ENCODE measurements around the gene EPHB1.
"Not testable (repeated sequence)": the region's sequence is repeated elsewhere in the genome, so short reads cannot be mapped to it uniquely, and the experiment has no call there.

The EPHB1 gene

DNA sequence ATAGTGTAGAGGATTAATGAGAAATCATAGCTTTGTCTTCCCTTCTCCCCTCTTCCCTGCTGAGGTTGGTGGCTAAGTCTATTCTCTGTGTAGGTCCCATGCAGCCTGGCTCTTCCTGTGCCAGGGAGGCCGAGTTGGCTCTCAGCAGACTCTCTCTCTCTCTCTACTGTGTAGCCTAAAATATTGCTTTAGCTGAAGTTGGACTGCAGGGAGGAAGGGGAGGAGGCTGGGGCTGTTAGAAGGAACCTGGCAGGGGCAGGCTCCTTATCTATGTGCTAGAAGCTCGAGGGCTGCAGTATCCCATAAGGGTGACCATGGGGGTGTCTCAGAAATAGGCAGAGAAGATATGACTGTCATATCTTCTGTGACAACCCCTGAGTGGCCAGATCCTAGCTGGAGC is 160.8 kb downstream of the EPHB1 start:
- DNase-seq (ENCODE audit: low read depth in 2 of 2): no peak

- DNase-seq (ENCODE audit: low read depth in 2 of 2): no peak
These were observed 161.3 kb downstream of the EPHB1 start for GRCh38 chr3:134956395-134956794.

DNA sequence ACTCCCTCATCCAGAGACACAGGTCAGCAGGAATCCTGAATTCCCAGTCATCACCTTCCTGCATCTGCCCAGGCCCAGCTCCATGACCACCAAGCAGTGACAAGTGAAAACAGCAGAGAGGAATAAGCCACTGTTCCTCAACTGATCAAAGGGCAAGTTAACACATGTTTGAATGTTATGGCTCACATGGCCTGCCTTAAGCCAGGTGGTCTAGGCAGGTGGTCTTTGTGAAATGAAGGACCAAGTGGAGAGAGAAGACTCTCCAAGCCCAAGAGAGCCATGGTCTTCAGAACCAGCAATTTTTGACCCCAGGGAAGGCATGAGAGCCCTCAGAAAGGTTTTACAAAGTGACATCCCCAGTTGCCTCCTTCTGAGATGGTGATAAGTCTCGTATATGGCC is 161.8 kb downstream of the EPHB1 start:
- no peak for DNase-seq (ENCODE audit: low read depth in 2 of 2)

DNA sequence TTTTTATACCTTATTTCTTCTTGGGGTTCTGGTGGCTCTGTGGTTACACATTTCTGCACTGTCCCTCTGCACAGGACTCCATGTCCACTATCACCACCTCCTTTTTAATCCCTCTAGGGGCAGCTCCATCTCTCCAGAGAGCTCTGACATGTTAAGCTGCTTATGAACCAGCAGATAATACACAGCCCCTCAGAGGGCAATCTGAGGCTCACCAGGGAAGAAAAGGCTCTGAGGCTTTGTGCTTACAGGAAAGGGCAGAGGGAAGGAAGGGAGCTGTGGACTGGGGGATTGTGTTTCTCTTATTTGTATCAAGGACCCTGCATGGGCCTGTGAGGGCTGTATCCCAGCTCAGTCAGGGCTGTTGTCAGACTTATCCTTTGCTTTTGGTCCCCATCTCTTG is 164.5 kb downstream of the EPHB1 start:
- no peak for DNase-seq (ENCODE audit: low read depth in 2 of 2)

DNA sequence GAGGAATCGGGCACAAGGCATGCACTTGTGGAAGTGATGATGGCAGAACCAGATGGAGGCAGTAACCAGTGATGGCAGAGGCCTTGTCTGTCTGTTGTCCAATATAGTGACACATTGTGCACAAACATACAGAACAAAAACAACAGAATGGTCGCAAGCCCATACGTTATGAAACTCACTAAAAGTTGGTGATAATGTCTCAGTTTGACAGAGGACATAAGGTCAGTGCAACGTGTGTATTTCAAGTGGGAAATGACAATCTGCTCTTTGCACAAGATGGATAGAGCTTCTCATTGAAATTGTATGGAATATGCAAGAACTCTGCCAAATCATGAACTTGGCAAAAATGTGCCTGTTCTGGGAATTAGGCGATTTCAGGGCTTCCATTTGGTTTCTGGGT is 169.2 kb downstream of the EPHB1 start:
- DNase-seq (ENCODE audit: low read depth in 2 of 2): no peak

DNA sequence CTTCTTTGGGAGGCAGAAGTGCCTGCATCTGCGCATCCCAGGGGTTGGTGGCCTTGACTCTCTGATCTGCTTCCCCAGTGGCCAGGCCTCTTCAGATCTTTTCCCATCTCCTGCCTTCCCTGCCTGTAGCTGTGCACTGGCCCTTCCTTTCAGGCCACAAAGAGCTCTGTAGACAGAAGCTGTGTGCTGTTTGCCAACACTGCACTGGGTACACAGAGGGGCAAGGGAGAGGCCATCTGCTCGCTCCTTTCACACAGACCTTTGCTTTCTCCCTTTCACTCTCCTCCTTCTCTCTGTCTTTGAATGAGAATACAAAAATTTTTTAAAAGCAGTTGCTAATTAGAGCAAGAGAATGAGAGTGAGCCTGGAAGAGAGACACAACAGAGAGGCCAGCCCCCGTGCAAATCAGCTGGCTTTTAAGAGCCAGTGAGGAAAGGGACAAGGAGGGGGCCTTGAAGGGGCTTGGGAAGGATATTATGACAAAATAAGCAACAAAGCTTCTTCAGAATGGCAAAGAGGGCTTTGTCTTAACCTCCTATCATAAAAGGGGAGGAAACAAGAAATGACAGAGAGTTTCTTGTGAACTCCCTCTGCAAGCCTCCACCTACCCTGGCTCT is 170.9 kb downstream of the EPHB1 start:
- no peak for DNase-seq (ENCODE audit: low read depth in 2 of 2)

GRCh38 chr3:134970895-134971294 is 175.8 kb downstream of the EPHB1 start:
- no peak for DNase-seq (ENCODE audit: low read depth in 2 of 2)

DNA sequence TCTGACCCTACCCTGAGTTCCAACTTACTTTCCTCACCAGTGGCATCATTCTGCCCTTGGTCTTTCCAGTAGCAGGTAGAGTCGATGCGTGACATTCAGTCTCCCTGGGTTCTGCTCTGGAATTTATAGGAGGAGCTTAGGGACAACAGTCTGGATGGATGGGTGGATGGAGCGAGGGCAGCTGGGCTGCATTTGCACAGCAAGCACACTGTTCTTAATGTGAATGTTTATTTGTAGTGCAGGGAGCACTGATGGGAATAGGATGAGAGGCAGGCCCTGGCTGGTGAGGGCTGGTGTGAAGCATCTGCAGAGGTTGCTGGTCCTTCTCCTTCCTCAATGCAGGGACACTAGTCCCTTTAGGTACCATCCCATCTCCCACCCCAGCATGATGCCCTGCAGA is 176.2 kb downstream of the EPHB1 start:
- no peak for DNase-seq (ENCODE audit: low read depth in 2 of 2)

DNA sequence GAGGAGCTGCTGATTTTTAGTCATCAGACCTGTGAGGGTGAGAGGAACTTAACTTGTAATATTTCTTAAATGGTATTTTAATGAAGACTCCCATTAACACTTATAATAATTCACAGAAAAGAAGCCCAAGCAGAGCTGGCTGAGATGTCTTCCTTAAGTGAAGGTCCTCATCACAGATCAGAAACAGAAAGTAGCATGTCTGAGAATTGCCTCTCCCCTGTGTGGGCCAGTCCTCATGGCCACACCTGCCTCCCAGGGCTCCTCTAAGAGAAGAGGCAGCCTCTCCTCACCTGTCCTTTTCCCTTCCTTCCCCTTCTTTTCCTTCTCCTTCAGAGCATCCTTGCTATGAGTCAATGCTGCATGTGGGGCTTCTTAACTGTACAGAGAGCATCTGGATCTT is 176.8 kb downstream of the EPHB1 start:
- not testable (repeated sequence) for DNase-seq (ENCODE audit: low read depth in 2 of 2)

GRCh38 chr3:134972836-134973455 is 177.9 kb downstream of the EPHB1 start:
- no peak for DNase-seq (ENCODE audit: low read depth in 2 of 2)

- DNase-seq (ENCODE audit: low read depth in 2 of 2): no peak
These were observed 179.6 kb downstream of the EPHB1 start for GRCh38 chr3:134974624-134975023.

- DNase-seq (ENCODE audit: low read depth in 2 of 2): no peak
These were observed 181.9 kb downstream of the EPHB1 start for GRCh38 chr3:134976948-134977347.

GRCh38 chr3:134978658-134979057 is 183.6 kb downstream of the EPHB1 start:
- no peak for DNase-seq (ENCODE audit: low read depth in 2 of 2)

DNA sequence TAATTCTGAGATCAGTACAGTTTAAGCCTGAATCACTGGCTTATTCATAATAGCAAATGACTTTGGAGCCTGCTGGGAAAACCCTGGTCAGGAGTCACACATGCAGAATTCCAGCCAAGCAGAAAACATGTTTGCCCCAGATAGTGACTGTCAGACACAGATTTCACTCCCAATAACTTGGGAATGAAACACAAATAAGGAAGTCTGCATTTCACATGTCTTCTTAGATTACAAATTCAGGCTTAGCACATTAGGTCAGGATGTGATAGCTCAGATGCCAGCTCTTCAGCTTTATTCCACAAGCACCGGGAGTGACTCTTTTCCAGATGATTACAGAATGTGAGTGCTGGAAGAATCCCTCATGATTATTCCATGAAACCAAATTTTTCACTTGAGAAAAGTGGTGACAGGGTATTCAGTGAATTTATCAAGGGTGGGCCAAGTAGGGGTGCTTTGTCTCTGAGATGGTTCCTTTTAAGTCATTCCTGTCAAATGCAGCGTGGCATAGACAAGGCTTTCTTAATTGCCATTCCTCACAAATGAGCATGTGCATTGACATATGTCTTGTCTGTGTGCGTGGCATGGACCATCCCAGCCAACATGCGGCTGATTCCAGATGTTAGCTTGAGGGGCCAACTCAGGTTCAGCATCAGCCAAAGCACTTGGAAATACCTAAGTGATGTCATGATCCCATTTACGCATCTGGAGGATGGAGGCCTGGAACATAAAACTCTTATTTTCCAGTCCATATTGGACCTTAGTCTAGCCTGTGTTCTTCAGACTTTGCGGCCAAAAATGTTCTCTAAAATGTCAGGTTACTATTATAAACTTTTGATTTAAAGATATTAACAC is 191.0 kb downstream of the EPHB1 start:
- DNase-seq (ENCODE audit: low read depth in 2 of 2): no peak

DNA sequence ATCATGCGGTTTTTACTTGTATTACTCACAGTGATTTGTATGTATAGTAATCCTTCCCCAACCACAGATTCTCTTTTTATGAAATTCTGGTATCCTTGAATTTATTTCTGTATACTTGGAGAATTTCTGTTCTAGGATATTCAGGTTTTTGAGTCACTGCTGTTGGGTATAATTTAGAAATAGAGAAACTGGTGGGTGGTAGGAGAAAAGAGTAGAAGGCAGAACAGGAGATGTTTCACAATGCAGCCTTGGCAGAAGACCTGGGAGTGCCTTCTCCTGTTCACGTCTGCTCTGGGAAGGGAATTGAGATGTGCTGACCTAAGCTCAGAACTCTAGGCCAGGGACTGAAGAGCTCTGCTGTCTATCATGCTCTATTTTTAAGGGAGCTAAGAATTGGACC is 193.6 kb downstream of the EPHB1 start:
- no peak for DNase-seq (ENCODE audit: low read depth in 2 of 2)

- no peak for DNase-seq (ENCODE audit: low read depth in 2 of 2)
These were observed 195.9 kb downstream of the EPHB1 start for GRCh38 chr3:134991003-134991402.

DNA sequence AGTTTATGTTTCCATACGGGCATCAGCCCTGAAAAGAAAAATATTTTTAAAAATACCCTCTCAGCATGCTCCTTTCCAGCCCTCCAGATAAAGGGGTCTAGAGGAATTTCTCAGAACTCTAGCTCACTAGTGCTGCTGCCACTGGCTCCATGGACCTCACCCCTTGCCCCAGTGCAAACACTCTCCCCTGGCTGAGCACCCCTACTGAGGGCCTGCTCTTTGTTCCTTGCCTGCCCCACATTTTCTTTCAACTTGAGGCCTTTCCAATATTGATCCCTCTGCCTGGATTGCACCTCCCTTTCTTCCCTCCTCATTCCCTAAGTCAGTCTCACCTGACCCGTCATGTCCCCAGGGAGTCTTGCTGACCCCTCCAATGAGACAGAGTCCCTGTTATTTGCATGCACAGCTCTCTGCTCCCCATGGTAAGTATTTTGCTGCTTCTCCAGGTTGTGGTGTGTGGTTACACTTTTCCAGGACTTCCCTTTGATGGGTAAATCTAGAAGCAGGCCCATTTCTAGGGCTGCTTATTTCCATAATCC is 196.5 kb downstream of the EPHB1 start:
- DNase-seq (ENCODE audit: low read depth in 2 of 2): no peak

- DNase-seq (ENCODE audit: low read depth in 2 of 2): no peak
These were observed 197.1 kb downstream of the EPHB1 start for GRCh38 chr3:134992180-134992579.

DNA sequence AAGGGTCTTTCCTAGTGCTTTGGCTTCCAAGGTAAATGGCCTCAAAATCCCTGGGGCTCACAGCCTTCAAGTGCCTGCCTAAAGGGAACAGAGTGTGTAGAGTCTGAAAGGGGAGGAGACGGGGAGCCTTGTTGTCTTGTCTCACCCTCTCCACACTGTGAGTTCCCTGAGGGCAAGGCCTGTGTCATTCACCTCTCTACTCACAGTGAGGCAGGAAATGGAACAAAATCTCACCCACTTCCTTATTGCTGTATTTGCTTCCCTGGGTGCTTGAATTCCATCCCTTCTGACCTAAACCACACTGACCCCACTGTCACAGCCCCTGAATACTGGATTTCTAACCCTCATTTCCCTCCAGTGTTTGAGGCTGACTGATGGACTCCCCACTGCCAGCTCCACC is 197.5 kb downstream of the EPHB1 start:
- no peak for DNase-seq (ENCODE audit: low read depth in 2 of 2)

GRCh38 chr3:134993011-134993410 is 198.0 kb downstream of the EPHB1 start:
- no peak for DNase-seq (ENCODE audit: low read depth in 2 of 2)

DNA sequence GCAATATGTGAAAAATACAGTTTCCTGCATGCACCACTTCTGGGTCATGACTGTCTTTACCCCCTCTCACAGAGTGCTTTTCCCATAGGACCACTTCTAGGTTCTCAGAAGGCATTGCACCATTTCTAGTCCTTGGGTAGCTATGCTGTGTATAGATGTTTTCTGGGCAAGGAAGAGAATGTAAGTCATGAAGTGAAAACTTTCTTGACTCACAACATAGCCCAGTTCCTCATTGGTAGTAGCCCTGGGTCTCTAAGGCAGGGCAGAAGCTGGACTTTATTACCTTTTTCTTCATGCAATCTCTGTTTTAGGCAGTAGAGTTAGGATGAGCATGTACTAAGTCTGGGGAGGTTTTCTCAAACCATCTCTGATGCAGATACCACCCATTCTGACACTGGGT is 203.1 kb downstream of the EPHB1 start:
- no peak for DNase-seq (ENCODE audit: low read depth in 2 of 2)

DNA sequence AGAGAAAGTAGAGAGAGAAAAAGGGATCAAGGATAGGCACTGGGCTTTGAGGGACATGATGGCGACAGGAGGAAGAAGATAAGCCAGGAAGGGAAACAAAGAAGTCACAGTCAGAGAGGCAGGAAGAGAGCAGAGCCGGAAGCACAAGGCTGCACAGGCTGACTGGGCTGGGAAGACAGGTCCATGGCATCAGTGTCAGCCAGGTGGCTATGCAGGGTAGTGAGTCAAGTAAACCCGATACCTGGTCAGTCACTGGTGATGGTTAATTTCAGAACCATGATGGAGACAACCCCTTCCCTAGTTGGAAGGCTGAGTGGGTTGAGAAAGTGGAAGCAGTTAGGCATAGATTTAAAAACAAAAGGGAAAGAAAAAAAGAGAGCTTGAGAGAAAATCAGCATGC is 203.8 kb downstream of the EPHB1 start:
- no peak for DNase-seq (ENCODE audit: low read depth in 2 of 2)

GRCh38 chr3:135000465-135000864 is 205.4 kb downstream of the EPHB1 start:
- DNase-seq (ENCODE audit: low read depth in 2 of 2): no peak

All from activated CD4-positive, alpha-beta T cell treated with anti-CD3 and anti-CD28 coated beads for 24 hours (primary cell).